Endometrium (tissue), 2 donors: ENCODE results near the gene RCCD1.

Source experiments
- FAIRE-seq: peaks from 2 replicates; lab custom pipeline; 2012; peaks lifted over from hg19 to GRCh38; lab: Jason Lieb, UNC
- donor health status: control.
- donor health status: control.

Gene RCCD1

GRCh38 chr15:90966262-90966661 lies 11.6 kb downstream of the RCCD1 start:
- no peak for FAIRE-seq

GRCh38 chr15:90967206-90967605 lies 12.5 kb downstream of the RCCD1 start:
- FAIRE-seq: no peak

- FAIRE-seq: no peak
Observed at GRCh38 chr15:90968434-90968833, 13.8 kb downstream of the RCCD1 start.

GRCh38 chr15:90970274-90970673 lies 15.6 kb downstream of the RCCD1 start:
- FAIRE-seq: no peak

GRCh38 chr15:90972133-90972532 lies 17.4 kb downstream of the RCCD1 start:
- FAIRE-seq: no peak

GRCh38 chr15:90974216-90974615 lies 19.5 kb downstream of the RCCD1 start:
- no peak for FAIRE-seq

- no peak for FAIRE-seq
Observed at GRCh38 chr15:90979582-90979981, 24.9 kb downstream of the RCCD1 start.

GRCh38 chr15:90981681-90982080 lies 27.0 kb downstream of the RCCD1 start:
- FAIRE-seq: no peak

- no peak for FAIRE-seq
Observed at GRCh38 chr15:90982135-90982534, 27.5 kb downstream of the RCCD1 start.

GRCh38 chr15:90986790-90987507 lies 32.3 kb downstream of the RCCD1 start:
- FAIRE-seq: no peak

- FAIRE-seq: no peak
Observed at GRCh38 chr15:90987561-90988141, 33.0 kb downstream of the RCCD1 start.

- no peak for FAIRE-seq
Observed at GRCh38 chr15:90988296-90988695, 33.6 kb downstream of the RCCD1 start.

GRCh38 chr15:90989040-90989768 lies 34.5 kb downstream of the RCCD1 start:
- no peak for FAIRE-seq

- FAIRE-seq: no peak
Observed at GRCh38 chr15:90990446-90990845, 35.8 kb downstream of the RCCD1 start.

GRCh38 chr15:90991587-90992285 lies 37.1 kb downstream of the RCCD1 start:
- no peak for FAIRE-seq

GRCh38 chr15:90994059-90994416 lies 39.4 kb downstream of the RCCD1 start:
- FAIRE-seq: no peak

- peak; percentile 91 for FAIRE-seq
Observed at GRCh38 chr15:90994417-90995311, 40.0 kb downstream of the RCCD1 start, which contains the start of gene PRC1. Gene PRC1 (minus strand): TSS chr15:90994535. CDS start chr15:90994417, 118 bp downstream.

- FAIRE-seq: no peak
Observed at GRCh38 chr15:90998737-90999136, 44.1 kb downstream of the RCCD1 start.

GRCh38 chr15:91001209-91001608 lies 46.5 kb downstream of the RCCD1 start:
- no peak for FAIRE-seq

GRCh38 chr15:91007266-91007665 lies 52.6 kb downstream of the RCCD1 start:
- no peak for FAIRE-seq
